ENCODE results near the gene CDH4. TPM values are rescaled to one million over a fixed set of nuclear protein-coding genes. Genes with fewer than 3 reads are reported as not detected.

CDH4 gene
- total RNA-seq, 1 donor from 2014 or later: 1.1 TPM

GRCh38 chr20:61494763-61495575 lies 242.9 kb downstream of the CDH4 start:
- DNase-seq: no peak

- DNase-seq: no peak
Observed at GRCh38 chr20:61497029-61497627, 245.1 kb downstream of the CDH4 start.

GRCh38 chr20:61499859-61500554 lies 247.9 kb downstream of the CDH4 start:
- DNase-seq: no peak

- no peak for DNase-seq
Observed at GRCh38 chr20:61500791-61501321, 248.8 kb downstream of the CDH4 start.

GRCh38 chr20:61502433-61502832 lies 250.4 kb downstream of the CDH4 start:
- no peak for DNase-seq

GRCh38 chr20:61503106-61503505 lies 251.0 kb downstream of the CDH4 start:
- DNase-seq: no peak

- DNase-seq: no peak
Observed at GRCh38 chr20:61505508-61505907, 253.4 kb downstream of the CDH4 start.

- no peak for DNase-seq
Observed at GRCh38 chr20:61507778-61508177, 255.7 kb downstream of the CDH4 start.

GRCh38 chr20:61508301-61509096 lies 256.4 kb downstream of the CDH4 start:
- DNase-seq: no peak

GRCh38 chr20:61510778-61511330 lies 258.8 kb downstream of the CDH4 start:
- no peak for DNase-seq

GRCh38 chr20:61512475-61512874 lies 260.4 kb downstream of the CDH4 start:
- DNase-seq: no peak

GRCh38 chr20:61513124-61514017 lies 261.3 kb downstream of the CDH4 start:
- no peak for DNase-seq

GRCh38 chr20:61514018-61514365 lies 261.9 kb downstream of the CDH4 start:
- no peak for DNase-seq

- no peak for DNase-seq
Observed at GRCh38 chr20:61514396-61514795, 262.3 kb downstream of the CDH4 start.

- DNase-seq: no peak
Observed at GRCh38 chr20:61514805-61515505, 262.9 kb downstream of the CDH4 start.

GRCh38 chr20:61515922-61516321 lies 263.9 kb downstream of the CDH4 start:
- DNase-seq: no peak

GRCh38 chr20:61516346-61517208 lies 264.5 kb downstream of the CDH4 start:
- DNase-seq: no peak

- no peak for DNase-seq
Observed at GRCh38 chr20:61517419-61517818, 265.4 kb downstream of the CDH4 start.

- no peak for DNase-seq
Observed at GRCh38 chr20:61518424-61518951, 266.4 kb downstream of the CDH4 start.
